ENCODE measurements around the gene LRRC58.
A peak's percentile ranks its signal among the peaks of the same experiment; 100 is the strongest.

The LRRC58 gene

DNA sequence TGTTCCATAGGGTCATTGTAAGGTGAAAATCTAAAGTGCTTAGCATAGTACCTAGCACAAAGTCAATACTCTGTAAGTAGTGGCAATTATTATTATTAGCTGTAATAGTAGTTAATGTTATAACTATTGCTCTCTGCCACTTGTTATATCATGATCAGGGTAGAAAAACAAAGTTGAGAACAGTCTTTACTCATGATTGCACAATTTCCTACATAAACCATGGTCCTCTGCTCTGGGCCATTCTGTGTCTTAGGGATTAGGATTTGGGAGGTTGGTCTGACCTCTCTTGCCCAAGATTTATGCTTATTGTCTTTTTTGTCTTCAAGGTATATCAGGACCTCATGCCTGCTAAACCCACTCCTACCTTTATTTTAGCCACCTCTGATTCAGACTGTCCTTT, 4.3 kb upstream of the LRRC58 start:
- Histone ChIP-seq H3K4me3 (ENCODE audit: severe bottlenecking) (no peak overlapping the region), H3K4me1 (ENCODE audit: insufficient read depth, poor library complexity, severe bottlenecking) (peaks cover 8% of the 10 kb centered on the region), H3K36me3 (ENCODE audit: low read depth) (no peaks in the 10 kb centered on the region), H3K9me3 (ENCODE audit: severe bottlenecking) (no peaks in the 10 kb centered on the region), H3K27ac (ENCODE audit: poor library complexity, severe bottlenecking) (no peak overlapping the region), H3K27me3 (ENCODE audit: insufficient read depth, poor library complexity, severe bottlenecking) (no peaks in the 10 kb centered on the region)
- TF ChIP-seq, protein P1, sequence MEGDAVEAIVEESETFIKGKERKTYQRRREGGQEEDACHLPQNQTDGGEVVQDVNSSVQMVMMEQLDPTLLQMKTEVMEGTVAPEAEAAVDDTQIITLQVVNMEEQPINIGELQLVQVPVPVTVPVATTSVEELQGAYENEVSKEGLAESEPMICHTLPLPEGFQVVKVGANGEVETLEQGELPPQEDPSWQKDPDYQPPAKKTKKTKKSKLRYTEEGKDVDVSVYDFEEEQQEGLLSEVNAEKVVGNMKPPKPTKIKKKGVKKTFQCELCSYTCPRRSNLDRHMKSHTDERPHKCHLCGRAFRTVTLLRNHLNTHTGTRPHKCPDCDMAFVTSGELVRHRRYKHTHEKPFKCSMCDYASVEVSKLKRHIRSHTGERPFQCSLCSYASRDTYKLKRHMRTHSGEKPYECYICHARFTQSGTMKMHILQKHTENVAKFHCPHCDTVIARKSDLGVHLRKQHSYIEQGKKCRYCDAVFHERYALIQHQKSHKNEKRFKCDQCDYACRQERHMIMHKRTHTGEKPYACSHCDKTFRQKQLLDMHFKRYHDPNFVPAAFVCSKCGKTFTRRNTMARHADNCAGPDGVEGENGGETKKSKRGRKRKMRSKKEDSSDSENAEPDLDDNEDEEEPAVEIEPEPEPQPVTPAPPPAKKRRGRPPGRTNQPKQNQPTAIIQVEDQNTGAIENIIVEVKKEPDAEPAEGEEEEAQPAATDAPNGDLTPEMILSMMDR (IDR thresholded peaks at IDR 0.05; ENCODE audit: poor library complexity, severe bottlenecking): no peak
- DNase-seq (ENCODE audit: low spot score) (no peak), ATAC-seq (ENCODE audit: low read depth) (no peak)

DNA sequence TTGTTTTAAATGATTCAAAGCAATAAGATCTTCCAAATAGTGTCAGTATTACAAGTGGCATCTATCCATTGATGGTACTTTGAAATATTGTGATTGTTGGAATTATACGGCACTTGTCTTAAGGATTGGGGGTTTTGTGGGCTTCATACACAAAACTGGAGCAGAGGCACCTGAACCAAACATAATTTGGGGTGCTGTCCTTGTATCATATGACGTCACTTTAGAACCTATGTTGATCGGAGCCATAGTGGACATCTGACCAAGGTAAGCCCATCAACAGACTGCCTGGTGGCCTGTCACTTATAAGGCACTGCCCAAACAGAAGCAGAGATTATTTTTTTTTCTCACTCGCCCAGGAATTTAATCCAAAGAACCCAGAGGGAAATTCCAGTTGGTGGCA, 2.9 kb upstream of the LRRC58 start:
- ATAC-seq (ENCODE audit: low read depth) (no peak), DNase-seq (ENCODE audit: low spot score) (no peak)
- H3K4me1 ChIP-seq (ENCODE audit: insufficient read depth, poor library complexity, severe bottlenecking): peaks cover 12% of the 10 kb centered on the region
- no peak overlapping the region for H3K4me3 ChIP-seq (ENCODE audit: severe bottlenecking)
- H3K9me3 ChIP-seq (ENCODE audit: severe bottlenecking): no peaks in the 10 kb centered on the region
- H3K27me3 ChIP-seq (ENCODE audit: insufficient read depth, poor library complexity, severe bottlenecking): no peaks in the 10 kb centered on the region
- peaks cover under 1% of the 10 kb centered on the region; the same call in 1 of the 2 replicates for H3K36me3 ChIP-seq (ENCODE audit: low read depth)
- TF ChIP-seq, protein P1 (IDR thresholded peaks at IDR 0.05; ENCODE audit: poor library complexity, severe bottlenecking): no peak
- no peak overlapping the region for H3K27ac ChIP-seq (ENCODE audit: poor library complexity, severe bottlenecking)

DNA sequence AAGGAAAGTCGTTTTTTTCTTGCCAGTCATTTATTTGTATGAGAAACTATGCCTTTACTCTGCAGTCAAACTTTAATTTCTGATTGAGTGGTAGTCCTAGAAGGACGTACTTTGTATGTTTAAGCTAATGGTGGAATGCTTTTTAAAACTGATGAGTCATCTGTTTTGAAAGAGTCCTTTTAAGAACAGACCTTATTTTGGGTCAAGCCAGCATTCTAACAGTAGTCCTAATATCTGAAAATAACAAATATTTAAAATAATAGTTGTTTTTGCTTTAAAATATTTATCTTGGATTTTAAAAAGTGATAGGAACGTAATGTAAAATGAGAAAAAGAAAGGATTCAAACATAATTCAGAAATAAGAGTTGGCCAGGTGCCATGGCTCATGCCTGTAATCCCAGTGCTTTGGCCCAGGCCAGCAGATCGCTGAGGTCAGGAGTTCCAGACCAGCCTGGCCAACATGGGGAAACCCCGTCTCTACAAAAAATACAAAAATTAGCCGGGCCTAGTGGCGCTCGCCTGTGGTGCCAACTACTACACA, 1.3 kb upstream of the LRRC58 start:
- Histone ChIP-seq H3K27ac (ENCODE audit: poor library complexity, severe bottlenecking) (peak overlapping the region; percentile 64), H3K27me3 (ENCODE audit: insufficient read depth, poor library complexity, severe bottlenecking) (no peaks in the 10 kb centered on the region), H3K4me3 (ENCODE audit: severe bottlenecking) (peak overlapping the region; percentile 72), H3K36me3 (ENCODE audit: low read depth) (peaks cover 8% of the 10 kb centered on the region; the same call in 1 of the 2 replicates), H3K4me1 (ENCODE audit: insufficient read depth, poor library complexity, severe bottlenecking) (peaks cover 12% of the 10 kb centered on the region), H3K9me3 (ENCODE audit: severe bottlenecking) (no peaks in the 10 kb centered on the region)
- ATAC-seq (ENCODE audit: low read depth): no peak
- TF ChIP-seq, protein P1 (IDR thresholded peaks at IDR 0.05; ENCODE audit: poor library complexity, severe bottlenecking): no peak
- DNase-seq (ENCODE audit: low spot score): no peak

DNA sequence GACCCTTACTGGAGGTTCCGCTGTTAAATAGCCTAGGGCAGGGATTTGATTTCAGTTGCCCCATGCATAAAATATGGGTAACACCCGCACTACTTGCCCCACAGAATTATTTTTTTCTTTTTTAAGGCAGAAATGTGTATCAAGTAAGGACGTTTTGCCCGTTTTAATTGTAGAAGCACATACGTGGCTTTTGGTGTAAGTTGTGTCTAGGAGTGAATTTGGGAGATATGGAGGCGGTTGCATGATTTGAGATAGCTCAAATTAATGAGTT, 636 bp upstream of the LRRC58 start:
- no peaks in the 10 kb centered on the region for H3K9me3 ChIP-seq (ENCODE audit: severe bottlenecking)
- peak overlapping the region; percentile 72 for H3K4me3 ChIP-seq (ENCODE audit: severe bottlenecking)
- H3K36me3 ChIP-seq (ENCODE audit: low read depth): peaks cover 8% of the 10 kb centered on the region; the same call in 1 of the 2 replicates
- DNase-seq (ENCODE audit: low spot score) (no peak), ATAC-seq (ENCODE audit: low read depth) (no peak)
- peak overlapping the region; percentile 64 for H3K27ac ChIP-seq (ENCODE audit: poor library complexity, severe bottlenecking)
- H3K4me1 ChIP-seq (ENCODE audit: insufficient read depth, poor library complexity, severe bottlenecking): peaks cover 12% of the 10 kb centered on the region
- TF ChIP-seq, protein P1 (IDR thresholded peaks at IDR 0.05; ENCODE audit: poor library complexity, severe bottlenecking): no peak
- no peaks in the 10 kb centered on the region for H3K27me3 ChIP-seq (ENCODE audit: insufficient read depth, poor library complexity, severe bottlenecking)
